Gastroesophageal sphincter (tissue), 4 donors: ENCODE results near the gene ATP11B. TPM values are rescaled to one million over a fixed set of nuclear protein-coding genes. Genes with fewer than 3 reads are reported as not detected.

Source experiments
- ATAC-seq: fragments of 150-250 bp; one replicate; pipeline ENCODE4 v1.9.1; 2016; ENCODE audit warnings: mild to moderate bottlenecking, moderate library complexity
- H3K27ac ChIP-seq, 4 donors: fragments of 200-600 bp; sonication (generic) in 3 of 4; 1 replicate in 3 of 4; 2 replicates in 1 of 4; pipeline ENCODE4 v1.5.1; 2016 to 2019
- H3K27me3 ChIP-seq: fragments of 200-600 bp; sonication (generic); one replicate; pipeline ENCODE4 v1.5.1; 2019
- H3K36me3 ChIP-seq, 2 donors: fragments of 200-600 bp; sonication (generic); one replicate each; pipeline ENCODE4 v1.5.1; 2019; ENCODE audit warnings: control low read depth in 1 of 2
- H3K4me1 ChIP-seq, 3 donors: fragments of 200-600 bp; sonication (generic); 1 replicate in 2 of 3; 2 replicates in 1 of 3; pipeline ENCODE4 v1.5.1; 2016 to 2019; ENCODE audit warnings: control low read depth in 2 of 3
- H3K4me3 ChIP-seq, 2 donors: fragments of 200-600 bp; sonication (generic); one replicate each; pipeline ENCODE4 v1.5.1; 2019; ENCODE audit warnings: mild to moderate bottlenecking in 1 of 2, moderate library complexity in 1 of 2
- H3K9me3 ChIP-seq, 3 donors: fragments of 200-600 bp; sonication (generic); one replicate each; pipeline ENCODE4 v1.5.1; 2017 to 2019; ENCODE audit warnings: control low read depth in 2 of 3
- EP300 ChIP-seq: sonication (generic); formaldehyde crosslinking; IDR thresholded peaks from one replicate; pipeline ENCODE4 v1.6.1; 2017; ENCODE audit warnings: antibody characterized with exemption, mild to moderate bottlenecking
- POLR2A ChIP-seq, 2 donors: fragments of 450-650 bp; IDR thresholded peaks; one replicate each; pipeline ENCODE4 v1.6.1; 2017; ENCODE audit warnings: antibody characterized with exemption in 2 of 2, mild to moderate bottlenecking in 2 of 2, moderate library complexity in 1 of 2
- POLR2AphosphoS5 ChIP-seq: sonication (generic); formaldehyde crosslinking; IDR thresholded peaks from one replicate; pipeline ENCODE4 v1.6.1; 2017; ENCODE audit warnings: antibody characterized with exemption
- WGBS, 2 donors: methylation state at CpG; one replicate each; pipeline ENCODE4 v1.1.5; 2018; ENCODE audit warnings: low coverage in 1 of 2; 5-methylcytosine and 5-hydroxymethylcytosine counted together
- total RNA-seq, 4 donors: library from RNA; depleted of rRNA; stranded (reverse); fragments of >200 nt; gene quantifications; one replicate each; pipeline ENCODE4 v1.1.0, GENCODE V29; 2016
- TF ChIP-seq, protein P1 (sequence below), 4 experiments: fragments of 200-600 bp in 2 of 4; fragments of 450-650 bp in 2 of 4; sonication (generic) in 1 of 4; IDR thresholded peaks; one replicate each; pipeline ENCODE4 v1.5.1; 2017 to 2019; ENCODE audit warnings: antibody characterized with exemption in 4 of 4, mild to moderate bottlenecking in 2 of 4, moderate library complexity in 2 of 4

The ATP11B gene
- total RNA-seq, 4 donors from 2014 or later = 53.8 to 70.7 (median 58.6) TPM

DNA sequence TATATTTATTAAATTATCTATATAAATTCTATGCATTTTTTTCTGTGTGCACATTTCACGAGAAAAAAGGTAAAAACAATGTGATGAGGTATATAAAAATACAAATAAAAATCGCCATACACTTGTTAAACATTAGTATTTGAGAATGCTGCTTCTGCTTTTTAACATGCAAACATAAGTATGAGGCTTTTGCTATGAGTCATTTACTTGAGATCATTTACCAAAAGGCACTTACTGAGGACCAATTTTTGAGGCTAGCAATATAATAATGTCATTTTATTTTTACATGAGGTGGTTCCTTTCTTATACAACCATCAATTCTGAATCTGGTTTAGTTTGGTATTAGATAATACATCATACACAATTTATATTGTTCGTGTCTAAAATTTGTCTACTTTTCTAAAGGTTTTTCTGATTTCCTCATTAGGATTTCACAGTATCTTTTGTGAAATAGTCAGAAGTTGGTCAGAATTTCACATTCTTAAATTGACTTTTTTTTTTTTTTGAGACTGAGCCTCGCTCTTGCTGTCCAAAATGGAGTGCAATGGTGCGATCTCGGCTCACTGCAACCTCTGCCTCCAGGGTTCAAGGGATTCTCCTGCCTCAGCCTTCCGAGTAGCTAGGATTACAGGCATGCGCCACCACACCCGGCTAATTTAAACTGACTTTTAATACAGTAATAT lies 161.4 kb downstream of the ATP11B start:
- no peaks in the 10 kb centered on the region for H3K9me3 ChIP-seq
- peaks cover 0 to 35% of the 10 kb centered on the region in 2 donors for H3K36me3 ChIP-seq
- WGBS, 2 donors = 84 to 88% methylated on average over 9 of the region's 9 CpGs
- no peaks in the 10 kb centered on the region for H3K27me3 ChIP-seq
- H3K4me1 ChIP-seq = peaks cover 0 to 6% (median 0%) of the 10 kb centered on the region in 3 donors
- ATAC-seq = no peak
- no peak overlapping the region for H3K4me3 ChIP-seq
- TF ChIP-seq POLR2A (IDR thresholded peaks at IDR 0.05) (no peak), POLR2AphosphoS5 (no peak), EP300 (no peak)
- TF ChIP-seq, protein P1, sequence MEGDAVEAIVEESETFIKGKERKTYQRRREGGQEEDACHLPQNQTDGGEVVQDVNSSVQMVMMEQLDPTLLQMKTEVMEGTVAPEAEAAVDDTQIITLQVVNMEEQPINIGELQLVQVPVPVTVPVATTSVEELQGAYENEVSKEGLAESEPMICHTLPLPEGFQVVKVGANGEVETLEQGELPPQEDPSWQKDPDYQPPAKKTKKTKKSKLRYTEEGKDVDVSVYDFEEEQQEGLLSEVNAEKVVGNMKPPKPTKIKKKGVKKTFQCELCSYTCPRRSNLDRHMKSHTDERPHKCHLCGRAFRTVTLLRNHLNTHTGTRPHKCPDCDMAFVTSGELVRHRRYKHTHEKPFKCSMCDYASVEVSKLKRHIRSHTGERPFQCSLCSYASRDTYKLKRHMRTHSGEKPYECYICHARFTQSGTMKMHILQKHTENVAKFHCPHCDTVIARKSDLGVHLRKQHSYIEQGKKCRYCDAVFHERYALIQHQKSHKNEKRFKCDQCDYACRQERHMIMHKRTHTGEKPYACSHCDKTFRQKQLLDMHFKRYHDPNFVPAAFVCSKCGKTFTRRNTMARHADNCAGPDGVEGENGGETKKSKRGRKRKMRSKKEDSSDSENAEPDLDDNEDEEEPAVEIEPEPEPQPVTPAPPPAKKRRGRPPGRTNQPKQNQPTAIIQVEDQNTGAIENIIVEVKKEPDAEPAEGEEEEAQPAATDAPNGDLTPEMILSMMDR (IDR thresholded peaks at IDR 0.05) = no peak
- no peak overlapping the region for H3K27ac ChIP-seq

DNA sequence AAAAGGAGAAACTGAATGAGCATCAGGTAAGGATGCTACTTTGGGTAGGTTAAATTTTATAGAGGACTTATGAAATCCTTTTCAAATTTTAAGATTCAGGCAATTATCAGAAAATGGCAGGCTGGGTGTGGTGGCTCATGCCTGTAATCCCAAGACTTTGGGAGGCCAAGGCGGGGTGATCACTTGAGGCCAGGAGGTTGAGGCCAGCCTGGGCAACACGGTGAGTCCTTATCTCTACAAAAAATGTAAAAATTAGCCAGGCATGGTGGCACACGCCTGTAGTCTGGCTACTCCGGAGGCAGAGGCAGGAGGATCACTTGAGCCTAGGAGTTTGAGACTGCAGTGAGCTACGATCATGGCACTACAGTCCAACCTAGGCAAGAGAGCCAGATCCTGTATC lies 163.9 kb downstream of the ATP11B start:
- H3K27ac ChIP-seq = no peak overlapping the region
- H3K4me3 ChIP-seq = no peak overlapping the region
- H3K27me3 ChIP-seq = no peaks in the 10 kb centered on the region
- H3K36me3 ChIP-seq = peaks cover 0 to 33% of the 10 kb centered on the region in 2 donors
- ATAC-seq = no peak
- TF ChIP-seq POLR2A (IDR thresholded peaks at IDR 0.05) (no peak), EP300 (no peak), POLR2AphosphoS5 (no peak)
- TF ChIP-seq, protein P1 (IDR thresholded peaks at IDR 0.05) = no peak
- H3K9me3 ChIP-seq = no peaks in the 10 kb centered on the region
- H3K4me1 ChIP-seq = peaks cover 0 to 30% (median 0%) of the 10 kb centered on the region in 3 donors
- 94 to 96% methylated on average over 3 to 5 of the region's 5 CpGs for WGBS, 2 donors

DNA sequence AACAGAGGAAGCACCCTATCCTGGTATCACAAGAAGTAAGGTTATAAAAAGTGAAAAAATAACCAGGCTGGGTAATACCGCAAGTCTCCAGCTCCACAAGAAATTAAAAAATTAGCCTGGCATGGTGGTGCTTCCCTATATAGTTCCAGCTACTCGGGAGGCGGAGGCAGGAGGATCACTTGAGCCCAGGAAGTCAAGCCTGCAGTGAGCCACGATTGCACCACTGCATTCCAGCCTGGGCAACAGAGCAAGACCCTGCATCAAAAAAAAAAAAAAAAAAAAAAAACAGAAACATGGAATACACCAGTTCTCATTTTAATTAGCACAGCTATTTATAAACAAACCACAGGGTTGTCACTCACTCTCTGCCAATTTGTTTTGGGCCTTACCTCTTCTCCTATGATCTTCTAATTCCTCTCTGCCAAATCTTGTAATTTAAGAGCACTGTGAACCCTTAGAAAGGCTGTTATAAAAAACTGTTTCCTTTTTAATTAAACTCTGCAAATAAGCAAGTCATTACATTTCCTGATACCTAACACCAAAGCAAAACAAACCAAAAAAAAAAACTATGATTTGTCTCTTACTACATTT lies 164.5 kb downstream of the ATP11B start:
- H3K9me3 ChIP-seq = no peaks in the 10 kb centered on the region
- peaks cover 0 to 34% of the 10 kb centered on the region in 2 donors for H3K36me3 ChIP-seq
- no peaks in the 10 kb centered on the region for H3K27me3 ChIP-seq
- H3K4me3 ChIP-seq = no peak overlapping the region
- no peak overlapping the region for H3K27ac ChIP-seq
- WGBS, 2 donors = 73% methylated on average over 4 of the region's 4 CpGs; no CpG with 5 or more reads in 1 of the 2 donors
- TF ChIP-seq POLR2A (IDR thresholded peaks at IDR 0.05) = no peak
- no peak for TF ChIP-seq POLR2AphosphoS5
- TF ChIP-seq, protein P1 (IDR thresholded peaks at IDR 0.05) = no peak
- no peak for TF ChIP-seq EP300
- ATAC-seq = no peak
- peaks cover 0 to 36% (median 0%) of the 10 kb centered on the region in 3 donors for H3K4me1 ChIP-seq

DNA sequence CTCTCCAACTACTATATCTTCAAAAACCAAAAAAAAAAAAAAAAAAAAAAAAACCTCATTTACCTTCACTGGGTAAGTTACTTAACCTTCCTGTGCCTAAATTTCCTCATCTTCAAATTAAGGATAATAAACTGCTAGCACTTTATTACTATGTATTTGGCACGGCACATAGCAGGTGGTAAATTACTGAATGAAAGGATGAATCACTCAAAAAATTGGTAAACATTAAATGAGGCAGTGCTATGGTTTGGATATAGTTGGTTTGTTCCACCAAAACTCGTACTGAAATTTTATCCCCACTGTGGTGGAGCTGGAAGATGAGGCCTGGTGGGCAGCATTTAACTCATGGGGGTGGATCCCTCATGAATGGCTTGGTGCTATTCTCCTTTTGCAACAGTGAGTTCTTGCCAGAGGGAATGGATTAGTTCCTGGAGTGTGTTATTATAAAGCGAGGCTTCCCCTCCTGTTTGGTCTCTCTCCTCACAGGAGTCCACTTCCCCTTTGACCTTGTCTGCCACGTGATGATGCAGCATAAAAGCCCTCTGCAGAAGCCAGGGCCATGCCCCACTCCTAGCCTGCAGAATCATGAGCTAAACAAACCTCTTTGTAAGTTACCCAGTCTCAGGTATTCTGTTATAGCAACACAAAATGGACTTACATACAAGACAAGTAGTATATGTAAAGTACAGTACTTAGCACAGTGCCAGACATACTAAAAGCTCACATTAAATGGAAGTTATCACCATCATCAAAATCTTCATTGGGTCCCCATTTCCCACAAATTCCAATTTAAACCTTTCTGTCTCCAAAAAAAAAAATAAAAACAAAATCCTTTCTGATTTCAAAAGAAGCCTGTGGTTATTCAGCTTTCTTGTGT lies 166.4 kb downstream of the ATP11B start:
- ATAC-seq = no peak

More for the DNA sequence above, 166.4 kb downstream of the ATP11B start:
- Histone ChIP-seq H3K36me3 (peaks cover 0 to 29% of the 10 kb centered on the region in 2 donors), H3K27ac (peak overlapping the region in 1 of 4 donors; percentile 12), H3K4me1 (peaks cover 0 to 40% (median 0%) of the 10 kb centered on the region in 3 donors), H3K27me3 (no peaks in the 10 kb centered on the region), H3K9me3 (no peaks in the 10 kb centered on the region), H3K4me3 (no peak overlapping the region)
- TF ChIP-seq EP300 = no peak
- TF ChIP-seq, protein P1 (IDR thresholded peaks at IDR 0.05) = no peak
- TF ChIP-seq POLR2A (IDR thresholded peaks at IDR 0.05) = no peak
- no peak for TF ChIP-seq POLR2AphosphoS5
- 60 to 67% methylated on average over 4 of the region's 4 CpGs for WGBS, 2 donors
